HCT116 (cell line): ENCODE measurements around the gene SPEF1. TPM values are rescaled to one million over a fixed set of nuclear protein-coding genes. Genes with fewer than 3 reads are reported as not detected.
A peak's percentile ranks its signal among the peaks of the same experiment; 100 is the strongest.

Source experiments
- ATAC-seq: fragments of 200-7000 bp; cut with Tn5 transposase; 2 replicates; pipeline ENCODE4 v1.9.1; 2020; ENCODE audit warnings: mild to moderate bottlenecking, moderate library complexity
- BruUV-seq: library from RNA; stranded (reverse); fragments of 400-500 nt; replicated peaks from 2 replicates; lab custom pipeline; 2021; lab: Mats Ljungman, UMichigan
- CTCF ChIA-PET: fragments of 300-600 bp; sonication (Branson Sonifier 250); formaldehyde crosslinking; loops from one replicate; lab custom pipeline; 2021; ENCODE audit warnings: antibody characterized with exemption; lab: Charles Lee
- POLR2A ChIA-PET: fragments of 300-600, 350-600 bp; sonication (Branson Sonifier 250); formaldehyde crosslinking; loops from one replicate; lab custom pipeline; 2021; ENCODE audit warnings: antibody characterized with exemption; lab: Charles Lee
- RAD21 ChIA-PET, 2 experiments: fragments of 300-600 bp; sonication (Branson Sonifier 250); formaldehyde crosslinking; loops; one replicate each; lab custom pipeline; 2023; ENCODE audit warnings: low total read pairs in 2 of 2; ENCODE audit not compliant: uncharacterized antibody in 2 of 2, unreplicated experiment in 2 of 2, low non-redundant PET in 1 of 2; lab: Charles Lee
- DNase-seq: peaks from one replicate; pipeline ENCODE4 v3.0.0-alpha.2; 2010; ENCODE audit warnings: low read depth, low spot score
- H2AFZ ChIP-seq: fragments of 200-600 bp; shearing (Covaris generic), sonication (generic); 2 replicates; pipeline ENCODE4 v1.6.1; 2017; ENCODE audit warnings: low read depth, mixed run types, mixed read lengths, antibody characterized with exemption, low read length; ENCODE audit not compliant: poor library complexity, severe bottlenecking
- H3K27ac ChIP-seq: 2 replicates; pipeline ENCODE4 v1.5.1; 2012; ENCODE audit warnings: low read depth, low read length
- H3K27me3 ChIP-seq: fragments of 200-600 bp; sonication (generic); 2 replicates; pipeline ENCODE4 v1.6.1; 2016; ENCODE audit warnings: mixed run types, low read length, mixed read lengths; ENCODE audit not compliant: insufficient read depth
- H3K36me3 ChIP-seq, 2 experiments: fragments of 200-500 bp in 1 of 2; fragments of 200-600 bp in 1 of 2; sonication (Bioruptor generic) in 1 of 2; sonication (generic) in 1 of 2; 2 replicates each; pipeline versions ENCODE4 v1.5.1 to v1.6.1; 2014 to 2016; ENCODE audit warnings: low read length in 2 of 2, inconsistent platforms in 1 of 2, mixed read lengths in 1 of 2, mixed run types in 1 of 2; ENCODE audit not compliant: insufficient read depth in 2 of 2, control insufficient read depth in 1 of 2
- H3K4me1 ChIP-seq, 2 experiments: fragments of 200-600 bp in 1 of 2; sonication (generic) in 1 of 2; 2 replicates each; pipeline versions ENCODE4 v1.5.1 to v1.6.1; 2012 to 2017; ENCODE audit warnings: low read length in 2 of 2, inconsistent platforms in 1 of 2, mild to moderate bottlenecking in 1 of 2, mixed read lengths in 1 of 2, mixed run types in 1 of 2, moderate library complexity in 1 of 2; ENCODE audit not compliant: insufficient read depth in 2 of 2, control insufficient read depth in 1 of 2
- H3K4me2 ChIP-seq: fragments of 200-600 bp; sonication (generic); 2 replicates; pipeline ENCODE4 v1.6.1; 2017; ENCODE audit warnings: mixed run types, low read length, mixed read lengths
- H3K4me3 ChIP-seq, 2 experiments: fragments of 200-600 bp in 1 of 2; sonication (generic) in 1 of 2; replicated peaks in 1 of 2; 2 replicates each; pipeline ENCODE4 v1.5.1; 2011 to 2016; ENCODE audit warnings: low read length in 2 of 2, control low read depth in 1 of 2, low read depth in 1 of 2, mild to moderate bottlenecking in 1 of 2, mixed read lengths in 1 of 2, mixed run types in 1 of 2
- H3K79me2 ChIP-seq: fragments of 200-600 bp; sonication (generic); 2 replicates; pipeline ENCODE4 v1.6.1; 2017; ENCODE audit warnings: mild to moderate bottlenecking, mixed run types, low read length, moderate library complexity, mixed read lengths; ENCODE audit not compliant: insufficient read depth
- H3K9ac ChIP-seq: fragments of 200-600 bp; sonication (generic); 2 replicates; pipeline ENCODE4 v1.6.1; 2016; ENCODE audit warnings: low read length, mixed read lengths
- H3K9me2 ChIP-seq: fragments of 200-600 bp; sonication (generic), shearing (Covaris generic); 2 replicates; pipeline ENCODE4 v1.6.1; 2017; ENCODE audit warnings: mixed run types, mild to moderate bottlenecking, moderate library complexity; ENCODE audit not compliant: insufficient read depth
- H3K9me3 ChIP-seq, 2 experiments: fragments of 200-500 bp in 1 of 2; fragments of 200-600 bp in 1 of 2; sonication (Bioruptor generic) in 1 of 2; sonication (generic) in 1 of 2; 2 replicates each; pipeline ENCODE4 v1.6.1; 2014 to 2017; ENCODE audit warnings: low read length in 2 of 2, mixed read lengths in 2 of 2, inconsistent platforms in 1 of 2, low read depth in 1 of 2, mild to moderate bottlenecking in 1 of 2, mixed run types in 1 of 2, moderate library complexity in 1 of 2; ENCODE audit not compliant: control insufficient read depth in 1 of 2, insufficient read depth in 1 of 2
- H4K20me1 ChIP-seq: fragments of 200-600 bp; sonication (generic), shearing (Covaris generic); 2 replicates; pipeline ENCODE4 v1.6.1; 2017; ENCODE audit warnings: mixed run types, mild to moderate bottlenecking, moderate library complexity; ENCODE audit not compliant: insufficient read depth
- YY1 ChIP-seq: IDR thresholded peaks from 2 replicates; pipeline ENCODE4 v1.6.1; 2011; ENCODE audit warnings: low read length, low read depth, moderate library complexity, mild to moderate bottlenecking; ENCODE audit not compliant: insufficient replicate concordance; ENCODE audit errors: extremely low read depth
- intact Hi-C: fragments of 100-400 bp; cut with micrococcal nuclease; formaldehyde crosslinking; loops from 2 replicates; pipeline ENCODE4 v1.10.0; 2022
- total RNA-seq: library from RNA; stranded (reverse); gene quantifications from one replicate; pipeline ENCODE4 v1.2.1, GENCODE V29; 2021; ENCODE audit not compliant: unreplicated experiment
- TF ChIP-seq, protein P1 (sequence below): IDR thresholded peaks from 2 replicates; pipeline ENCODE4 v1.6.1; 2012; ENCODE audit warnings: low read depth
- TF ChIP-seq, protein P2 (sequence below): IDR thresholded peaks from 2 replicates; pipeline ENCODE4 v1.6.1; 2011; ENCODE audit warnings: mild to moderate bottlenecking, low read length, moderate library complexity; ENCODE audit not compliant: insufficient replicate concordance; ENCODE audit errors: extremely low read depth

Gene SPEF1
- total RNA-seq, 1 experiment from 2014 or later = 0.93 TPM

DNA sequence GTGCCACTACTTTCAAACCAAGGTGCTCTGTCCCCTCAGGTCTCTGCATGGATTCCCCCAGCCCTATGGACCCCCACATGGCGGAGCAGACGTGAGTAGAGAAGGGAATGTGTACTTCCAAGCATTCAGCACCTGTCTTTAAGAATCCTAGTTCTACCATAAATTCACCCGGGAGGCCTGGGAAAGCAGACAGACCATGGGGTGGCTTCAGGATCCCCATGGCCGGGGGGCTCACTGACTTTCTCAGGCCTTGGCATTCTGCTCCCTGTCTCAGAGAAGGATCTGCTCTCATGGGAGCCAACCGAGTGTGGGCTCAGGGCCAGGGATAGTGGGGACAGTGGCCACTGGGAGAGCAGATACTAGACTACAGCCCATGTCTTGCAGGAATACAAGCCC lies 17.1 kb upstream of the SPEF1 start:
- ATAC-seq (no peak), DNase-seq (no peak)
- CTCF ChIA-PET = no interaction called here
- RAD21 ChIA-PET = no interaction called here
- POLR2A ChIA-PET = no interaction called here
- H3K9ac ChIP-seq = peak overlapping the region; percentile 95
- peaks cover 32 to 51% of the 10 kb centered on the region in 2 experiments for H3K36me3 ChIP-seq
- no TSS peak for BruUV-seq
- H3K4me2 ChIP-seq = peak overlapping the region; percentile 94
- no peaks in the 10 kb centered on the region for H4K20me1 ChIP-seq
- no peak for TF ChIP-seq YY1
- TF ChIP-seq, protein P1, sequence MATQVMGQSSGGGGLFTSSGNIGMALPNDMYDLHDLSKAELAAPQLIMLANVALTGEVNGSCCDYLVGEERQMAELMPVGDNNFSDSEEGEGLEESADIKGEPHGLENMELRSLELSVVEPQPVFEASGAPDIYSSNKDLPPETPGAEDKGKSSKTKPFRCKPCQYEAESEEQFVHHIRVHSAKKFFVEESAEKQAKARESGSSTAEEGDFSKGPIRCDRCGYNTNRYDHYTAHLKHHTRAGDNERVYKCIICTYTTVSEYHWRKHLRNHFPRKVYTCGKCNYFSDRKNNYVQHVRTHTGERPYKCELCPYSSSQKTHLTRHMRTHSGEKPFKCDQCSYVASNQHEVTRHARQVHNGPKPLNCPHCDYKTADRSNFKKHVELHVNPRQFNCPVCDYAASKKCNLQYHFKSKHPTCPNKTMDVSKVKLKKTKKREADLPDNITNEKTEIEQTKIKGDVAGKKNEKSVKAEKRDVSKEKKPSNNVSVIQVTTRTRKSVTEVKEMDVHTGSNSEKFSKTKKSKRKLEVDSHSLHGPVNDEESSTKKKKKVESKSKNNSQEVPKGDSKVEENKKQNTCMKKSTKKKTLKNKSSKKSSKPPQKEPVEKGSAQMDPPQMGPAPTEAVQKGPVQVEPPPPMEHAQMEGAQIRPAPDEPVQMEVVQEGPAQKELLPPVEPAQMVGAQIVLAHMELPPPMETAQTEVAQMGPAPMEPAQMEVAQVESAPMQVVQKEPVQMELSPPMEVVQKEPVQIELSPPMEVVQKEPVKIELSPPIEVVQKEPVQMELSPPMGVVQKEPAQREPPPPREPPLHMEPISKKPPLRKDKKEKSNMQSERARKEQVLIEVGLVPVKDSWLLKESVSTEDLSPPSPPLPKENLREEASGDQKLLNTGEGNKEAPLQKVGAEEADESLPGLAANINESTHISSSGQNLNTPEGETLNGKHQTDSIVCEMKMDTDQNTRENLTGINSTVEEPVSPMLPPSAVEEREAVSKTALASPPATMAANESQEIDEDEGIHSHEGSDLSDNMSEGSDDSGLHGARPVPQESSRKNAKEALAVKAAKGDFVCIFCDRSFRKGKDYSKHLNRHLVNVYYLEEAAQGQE = no peak
- TF ChIP-seq, protein P2, sequence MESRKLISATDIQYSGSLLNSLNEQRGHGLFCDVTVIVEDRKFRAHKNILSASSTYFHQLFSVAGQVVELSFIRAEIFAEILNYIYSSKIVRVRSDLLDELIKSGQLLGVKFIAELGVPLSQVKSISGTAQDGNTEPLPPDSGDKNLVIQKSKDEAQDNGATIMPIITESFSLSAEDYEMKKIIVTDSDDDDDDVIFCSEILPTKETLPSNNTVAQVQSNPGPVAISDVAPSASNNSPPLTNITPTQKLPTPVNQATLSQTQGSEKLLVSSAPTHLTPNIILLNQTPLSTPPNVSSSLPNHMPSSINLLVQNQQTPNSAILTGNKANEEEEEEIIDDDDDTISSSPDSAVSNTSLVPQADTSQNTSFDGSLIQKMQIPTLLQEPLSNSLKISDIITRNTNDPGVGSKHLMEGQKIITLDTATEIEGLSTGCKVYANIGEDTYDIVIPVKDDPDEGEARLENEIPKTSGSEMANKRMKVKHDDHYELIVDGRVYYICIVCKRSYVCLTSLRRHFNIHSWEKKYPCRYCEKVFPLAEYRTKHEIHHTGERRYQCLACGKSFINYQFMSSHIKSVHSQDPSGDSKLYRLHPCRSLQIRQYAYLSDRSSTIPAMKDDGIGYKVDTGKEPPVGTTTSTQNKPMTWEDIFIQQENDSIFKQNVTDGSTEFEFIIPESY = no peak
- peaks cover 25 to 61% of the 10 kb centered on the region in 2 experiments for H3K4me1 ChIP-seq
- intact Hi-C loops = no loop called here
- H3K9me2 ChIP-seq = no peaks in the 10 kb centered on the region
- H2AFZ ChIP-seq = no peak overlapping the region
- peaks cover 65% of the 10 kb centered on the region for H3K79me2 ChIP-seq
- H3K4me3 ChIP-seq = peak overlapping the region; percentile 66 to 80
- H3K27me3 ChIP-seq = no peaks in the 10 kb centered on the region
- H3K27ac ChIP-seq = peak overlapping the region; percentile 97
- no peaks in the 10 kb centered on the region for H3K9me3 ChIP-seq
